Vagina (tissue), 2 donors: ENCODE data around the gene ZNF384. TPM values are rescaled to one million over a fixed set of nuclear protein-coding genes. Genes with fewer than 3 reads are reported as not detected.
A peak's percentile ranks its signal among the peaks of the same experiment; 100 is the strongest.

ENCODE experiments used
- DNase-seq, 2 donors: peaks; one replicate each; pipeline ENCODE4 v3.0.0-alpha.2; 2017; ENCODE audit errors: extremely low spot score in 2 of 2
- H3K27ac ChIP-seq: fragments of 200-600 bp; sonication (generic); one replicate; pipeline ENCODE4 v1.5.1; 2019
- H3K27me3 ChIP-seq: fragments of 200-600 bp; sonication (generic); one replicate; pipeline ENCODE4 v1.5.1; 2019
- H3K36me3 ChIP-seq, 2 donors: fragments of 200-600 bp; sonication (generic); one replicate each; pipeline ENCODE4 v1.5.1; 2017 to 2019
- H3K4me1 ChIP-seq: fragments of 200-600 bp; sonication (generic); one replicate; pipeline ENCODE4 v1.5.1; 2019
- H3K4me3 ChIP-seq, 2 donors: fragments of 200-600 bp; sonication (generic); 1 replicate in 1 of 2; 2 replicates in 1 of 2; pipeline ENCODE4 v1.5.1; 2016 to 2019
- H3K9me3 ChIP-seq: fragments of 200-600 bp; sonication (generic); one replicate; pipeline ENCODE4 v1.5.1; 2019
- POLR2A ChIP-seq, 2 donors: fragments of 450-650 bp; IDR thresholded peaks; one replicate each; pipeline ENCODE4 v1.6.1; 2017; ENCODE audit warnings: antibody characterized with exemption in 2 of 2, mild to moderate bottlenecking in 2 of 2, moderate library complexity in 2 of 2
- POLR2AphosphoS5 ChIP-seq, 2 donors: sonication (generic); formaldehyde crosslinking; IDR thresholded peaks; one replicate each; pipeline ENCODE4 v1.9.0; 2017; ENCODE audit warnings: antibody characterized with exemption in 2 of 2, mild to moderate bottlenecking in 2 of 2, low read depth in 1 of 2; ENCODE audit not compliant: insufficient read depth in 1 of 2
- intact Hi-C: fragments of 100-400 bp; cut with DNase I; formaldehyde crosslinking; loops from one replicate; pipeline ENCODE4 v1.15.1; 2023
- total RNA-seq: library from RNA; depleted of rRNA; stranded (reverse); fragments of >200 nt; gene quantifications from one replicate; pipeline ENCODE4 v1.2.3, GENCODE V29; 2016
- TF ChIP-seq, protein P1 (sequence below), 3 experiments: fragments of 450-650 bp in 2 of 3; fragments of 200-600 bp in 1 of 3; sonication (generic) in 1 of 3; IDR thresholded peaks; one replicate each; pipeline ENCODE4 v1.5.1; 2017 to 2019; ENCODE audit warnings: antibody characterized with exemption in 3 of 3, mild to moderate bottlenecking in 2 of 3, moderate library complexity in 2 of 3

ZNF384 gene
- total RNA-seq, 1 donor from 2014 or later = 31.9 TPM

DNA sequence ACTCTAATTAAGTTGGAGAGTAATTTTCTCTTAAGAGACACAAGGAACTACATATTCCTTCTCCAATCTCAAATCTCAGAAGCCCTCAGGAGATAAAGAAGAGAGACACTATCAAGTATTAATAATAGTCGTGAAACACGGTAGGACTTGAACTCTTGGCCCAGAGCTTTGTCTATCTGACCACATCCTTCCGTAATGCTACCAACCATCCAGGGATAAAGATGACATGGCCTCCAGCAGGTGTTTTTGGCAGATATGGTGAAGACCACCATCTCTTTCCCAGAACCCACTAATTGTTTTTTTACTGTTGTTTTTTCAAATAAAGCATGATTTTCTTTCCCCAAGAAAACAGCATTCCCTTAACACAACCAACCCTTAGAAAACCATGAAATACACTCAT, 3.4 kb downstream of the ZNF384 start:
- H3K27me3 ChIP-seq = no peaks in the 10 kb centered on the region
- no peaks in the 10 kb centered on the region for H3K9me3 ChIP-seq
- no peak for TF ChIP-seq POLR2AphosphoS5 (IDR thresholded peaks at IDR 0.05; ENCODE audit: insufficient read depth in 1 of 2, low read depth in 1 of 2)
- TF ChIP-seq, protein P1, sequence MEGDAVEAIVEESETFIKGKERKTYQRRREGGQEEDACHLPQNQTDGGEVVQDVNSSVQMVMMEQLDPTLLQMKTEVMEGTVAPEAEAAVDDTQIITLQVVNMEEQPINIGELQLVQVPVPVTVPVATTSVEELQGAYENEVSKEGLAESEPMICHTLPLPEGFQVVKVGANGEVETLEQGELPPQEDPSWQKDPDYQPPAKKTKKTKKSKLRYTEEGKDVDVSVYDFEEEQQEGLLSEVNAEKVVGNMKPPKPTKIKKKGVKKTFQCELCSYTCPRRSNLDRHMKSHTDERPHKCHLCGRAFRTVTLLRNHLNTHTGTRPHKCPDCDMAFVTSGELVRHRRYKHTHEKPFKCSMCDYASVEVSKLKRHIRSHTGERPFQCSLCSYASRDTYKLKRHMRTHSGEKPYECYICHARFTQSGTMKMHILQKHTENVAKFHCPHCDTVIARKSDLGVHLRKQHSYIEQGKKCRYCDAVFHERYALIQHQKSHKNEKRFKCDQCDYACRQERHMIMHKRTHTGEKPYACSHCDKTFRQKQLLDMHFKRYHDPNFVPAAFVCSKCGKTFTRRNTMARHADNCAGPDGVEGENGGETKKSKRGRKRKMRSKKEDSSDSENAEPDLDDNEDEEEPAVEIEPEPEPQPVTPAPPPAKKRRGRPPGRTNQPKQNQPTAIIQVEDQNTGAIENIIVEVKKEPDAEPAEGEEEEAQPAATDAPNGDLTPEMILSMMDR (IDR thresholded peaks at IDR 0.05) = no peak
- TF ChIP-seq POLR2A (IDR thresholded peaks at IDR 0.05) = no peak
- no peak overlapping the region for H3K4me3 ChIP-seq
- H3K36me3 ChIP-seq = no peaks in the 10 kb centered on the region
- intact Hi-C loops = no loop called here
- no peak overlapping the region for H3K27ac ChIP-seq
- peaks cover 42% of the 10 kb centered on the region for H3K4me1 ChIP-seq
- no peak for DNase-seq

DNA sequence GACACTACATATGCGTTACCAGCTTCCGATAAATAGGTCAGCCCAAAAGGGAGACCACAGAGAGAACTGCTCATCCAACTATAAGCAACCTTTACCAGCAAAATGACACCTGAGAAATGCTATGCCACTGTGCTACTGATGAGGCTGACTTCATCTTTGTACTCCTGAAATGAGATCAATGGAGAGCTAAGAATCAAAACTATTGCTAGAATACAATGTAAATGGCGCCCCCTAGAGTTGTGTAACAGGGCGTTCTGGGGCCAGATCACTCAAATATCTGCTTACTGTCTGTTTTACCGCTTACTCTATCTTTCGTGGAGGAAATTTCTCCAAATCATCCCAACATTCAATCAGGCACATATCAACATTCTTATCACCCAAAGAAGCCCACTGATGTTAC, 4.6 kb downstream of the ZNF384 start:
- Histone ChIP-seq H3K36me3 (peaks cover 0 to 6% of the 10 kb centered on the region in 2 donors), H3K27me3 (no peaks in the 10 kb centered on the region), H3K4me1 (peaks cover 31% of the 10 kb centered on the region), H3K9me3 (no peaks in the 10 kb centered on the region), H3K27ac (no peak overlapping the region), H3K4me3 (no peak overlapping the region)
- intact Hi-C loops = no loop called here
- no peak for DNase-seq
- TF ChIP-seq, protein P1 (IDR thresholded peaks at IDR 0.05) = peak in 1 of 3 experiments; percentile 24
- no peak for TF ChIP-seq POLR2A (IDR thresholded peaks at IDR 0.05)

DNA sequence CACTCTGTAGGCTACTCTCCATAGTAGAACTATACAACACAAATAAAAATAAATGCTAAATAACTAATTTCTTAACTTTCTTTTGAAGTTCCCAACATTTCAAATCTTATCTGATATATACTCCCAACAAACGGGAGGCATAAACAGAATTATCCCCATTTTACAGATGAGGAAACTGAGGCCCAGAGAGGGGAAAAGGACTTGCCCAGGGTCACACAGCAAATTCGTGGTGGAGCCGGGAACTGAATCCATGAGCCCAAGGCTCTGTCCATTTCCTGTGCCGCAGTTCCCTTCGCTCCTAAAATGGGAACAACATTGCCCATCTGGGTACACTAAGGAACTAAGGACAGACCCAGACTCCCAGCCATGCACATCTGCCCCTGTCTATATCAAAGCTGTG, 12.2 kb downstream of the ZNF384 start:
- H3K4me3 ChIP-seq = no peak overlapping the region
- no peak overlapping the region for H3K27ac ChIP-seq
- DNase-seq = no peak
- TF ChIP-seq POLR2AphosphoS5 (IDR thresholded peaks at IDR 0.05; ENCODE audit: insufficient read depth in 1 of 2, low read depth in 1 of 2) = no peak
- no peak for TF ChIP-seq POLR2A (IDR thresholded peaks at IDR 0.05)
- TF ChIP-seq, protein P1 (IDR thresholded peaks at IDR 0.05) = no peak
- intact Hi-C loops = no loop called here
- H3K36me3 ChIP-seq = peaks cover 0 to 81% of the 10 kb centered on the region in 2 donors
- H3K4me1 ChIP-seq = peaks cover 6% of the 10 kb centered on the region
- H3K9me3 ChIP-seq = no peaks in the 10 kb centered on the region
- H3K27me3 ChIP-seq = no peaks in the 10 kb centered on the region

DNA sequence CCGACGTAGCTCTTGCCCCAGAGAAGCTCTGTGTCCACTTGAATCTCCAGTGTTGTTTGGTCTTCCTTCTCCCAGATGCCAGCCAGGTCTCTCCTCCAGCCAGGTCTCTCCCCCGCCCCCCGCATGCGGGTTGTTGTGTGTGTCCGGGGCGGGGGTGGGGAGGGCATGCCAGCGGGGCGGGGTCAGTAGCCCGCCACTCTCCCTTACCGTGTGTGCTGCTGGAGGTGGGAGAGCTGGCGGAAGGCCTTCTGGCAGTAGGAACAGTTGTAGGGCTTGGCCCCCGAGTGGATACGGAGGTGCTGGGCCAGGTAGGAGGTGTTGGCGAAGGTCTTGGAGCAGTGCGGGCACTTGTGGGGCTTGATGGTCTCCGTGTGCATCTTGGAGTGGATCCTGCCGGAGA, 17.0 kb downstream of the ZNF384 start:
- Histone ChIP-seq H3K27me3 (no peaks in the 10 kb centered on the region), H3K27ac (no peak overlapping the region), H3K9me3 (no peaks in the 10 kb centered on the region), H3K4me3 (no peak overlapping the region), H3K36me3 (peaks cover 0 to 98% of the 10 kb centered on the region in 2 donors), H3K4me1 (no peaks in the 10 kb centered on the region)
- no peak for DNase-seq
- intact Hi-C loops = no loop called here
- TF ChIP-seq, protein P1 (IDR thresholded peaks at IDR 0.05) = no peak
- no peak for TF ChIP-seq POLR2A (IDR thresholded peaks at IDR 0.05)

DNA sequence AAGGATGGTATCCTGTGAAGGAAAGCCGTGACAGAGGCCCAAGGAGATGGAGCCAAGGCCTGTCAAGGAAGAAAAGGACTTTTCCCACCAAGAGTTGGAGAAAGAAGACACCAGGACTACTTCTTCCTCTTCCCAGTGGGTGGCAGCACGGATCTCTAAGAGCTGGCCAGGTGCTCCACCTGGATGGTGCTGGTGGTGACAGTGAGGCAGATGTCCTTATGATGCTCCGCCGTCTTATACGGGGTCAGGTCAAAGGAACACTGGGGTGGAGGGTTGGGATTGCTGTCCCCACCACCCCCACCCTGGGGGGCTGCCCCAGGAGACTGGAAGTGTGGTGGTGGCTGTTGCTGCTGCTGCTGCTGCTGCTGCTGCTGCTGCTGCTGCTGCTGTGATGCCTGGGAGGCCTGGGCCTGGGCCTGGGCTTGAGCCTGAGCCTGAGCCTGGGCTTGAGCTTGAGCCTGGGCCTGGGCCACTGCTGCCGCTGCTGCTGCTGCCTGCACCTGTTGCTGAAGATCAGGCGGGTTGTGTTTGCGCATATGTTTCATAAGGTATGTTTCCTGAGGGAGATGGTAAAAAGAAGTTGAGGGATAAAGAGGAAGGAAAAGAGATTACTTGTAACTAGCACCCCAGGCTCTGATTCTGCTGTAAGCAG, 21.5 kb downstream of the ZNF384 start:
- DNase-seq = no peak
- TF ChIP-seq, protein P1 (IDR thresholded peaks at IDR 0.05) = no peak
- TF ChIP-seq POLR2AphosphoS5 (IDR thresholded peaks at IDR 0.05; ENCODE audit: insufficient read depth in 1 of 2, low read depth in 1 of 2) = no peak
- TF ChIP-seq POLR2A (IDR thresholded peaks at IDR 0.05) = no peak
- Histone ChIP-seq H3K9me3 (no peaks in the 10 kb centered on the region), H3K27me3 (no peaks in the 10 kb centered on the region), H3K4me1 (no peaks in the 10 kb centered on the region), H3K36me3 (peaks cover 0 to 59% of the 10 kb centered on the region in 2 donors), H3K4me3 (no peak overlapping the region), H3K27ac (no peak overlapping the region)
- intact Hi-C loops = no loop called here
